Keratinocyte (primary cell): ENCODE results near the gene SDHAF3.
A peak's percentile ranks its signal among the peaks of the same experiment; 100 is the strongest.

ENCODE experiments used
- CTCF ChIP-seq, 3 experiments: IDR thresholded peaks in 1 of 3; conservative IDR thresholded peaks in 1 of 3; optimal IDR thresholded peaks in 1 of 3; 2 replicates in 2 of 3; 3 replicates in 1 of 3; pipeline versions ENCODE3 to v1.5.1; 2011; ENCODE audit warnings: low read length in 3 of 3, mild to moderate bottlenecking in 3 of 3, moderate library complexity in 2 of 3, control low read depth in 1 of 3, inconsistent platforms in 1 of 3; ENCODE audit not compliant: insufficient read depth in 2 of 3; ENCODE audit errors: extremely low read depth in 1 of 3
- EZH2 ChIP-seq: IDR thresholded peaks from one replicate; pipeline ENCODE4 v1.6.1; 2012; ENCODE audit warnings: inconsistent platforms, mild to moderate bottlenecking, low read length, moderate library complexity

GRCh38 chr7:97145068-97145467 lies 27.6 kb downstream of the SDHAF3 start:
- TF ChIP-seq CTCF (optimal IDR thresholded peaks at IDR 0.05 in 1 of 3, IDR thresholded peaks at IDR 0.05 in 1 of 3, conservative IDR thresholded peaks at IDR 0.05 in 1 of 3; ENCODE audit: extremely low read depth in 1 of 3, insufficient read depth in 2 of 3, low read length in 3 of 3) (peak in 2 of 3 experiments; percentile 15 to 25), EZH2 (no peak)
